H1 (cell line): ENCODE results near the gene PRAMEF12. TPM values are rescaled to one million over a fixed set of nuclear protein-coding genes. Genes with fewer than 3 reads are reported as not detected.

Experiments
- CTCF ChIA-PET: fragments of 300-600 bp; sonication (Branson Sonifier 250); formaldehyde crosslinking; loops from one replicate; lab custom pipeline; 2021; ENCODE audit not compliant: partially characterized antibody; lab: Charles Lee
- POLR2A ChIA-PET: fragments of 300-600 bp; sonication (Branson Sonifier 250); formaldehyde crosslinking; loops from one replicate; lab custom pipeline; 2021; ENCODE audit warnings: inconsistent platforms; ENCODE audit not compliant: partially characterized antibody; lab: Charles Lee
- DNase-seq, 2 experiments: peaks; one replicate each; pipeline versions ENCODE4 v3.0.0 to v3.0.0-alpha.2; 2010 to 2022; ENCODE audit warnings: low spot score in 2 of 2, low read depth in 1 of 2, mixed read lengths in 1 of 2
- FAIRE-seq: peaks from 2 replicates; lab custom pipeline; 2011; peaks lifted over from hg19 to GRCh38; lab: Jason Lieb, UNC
- H2AFZ ChIP-seq: 2 replicates; pipeline ENCODE4 v1.8.1; 2012; ENCODE audit warnings: low read length, inconsistent platforms
- H2AK5ac ChIP-seq: 2 replicates; pipeline ENCODE4 v1.6.1; 2013; ENCODE audit warnings: low read depth, low read length
- H2BK120ac ChIP-seq: replicated peaks from 2 replicates; pipeline ENCODE3; 2013; ENCODE audit warnings: low read depth, low read length, inconsistent platforms
- H2BK12ac ChIP-seq: 2 replicates; pipeline ENCODE4 v1.6.1; 2013; ENCODE audit warnings: low read depth, low read length
- H2BK15ac ChIP-seq: 2 replicates; pipeline ENCODE4 v1.6.1; 2013; ENCODE audit warnings: low read length
- H2BK20ac ChIP-seq: 2 replicates; pipeline ENCODE4 v1.6.1; 2013; ENCODE audit warnings: low read length
- H2BK5ac ChIP-seq: 2 replicates; pipeline ENCODE4 v1.6.1; 2013; ENCODE audit warnings: low read depth, low read length
- H3K14ac ChIP-seq: 2 replicates; pipeline ENCODE4 v1.6.1; 2013; ENCODE audit warnings: inconsistent platforms; ENCODE audit not compliant: insufficient read length
- H3K18ac ChIP-seq: 2 replicates; pipeline ENCODE4 v1.6.1; 2013; ENCODE audit warnings: low read length; ENCODE audit errors: extremely low read depth
- H3K23ac ChIP-seq: 2 replicates; pipeline ENCODE4 v1.6.1; 2013; ENCODE audit warnings: inconsistent platforms; ENCODE audit not compliant: insufficient read length
- H3K23me2 ChIP-seq: 2 replicates; pipeline ENCODE4 v1.6.1; 2013; ENCODE audit warnings: low read depth, low read length
- H3K27ac ChIP-seq: 2 replicates; pipeline ENCODE4 v1.6.1; 2011; ENCODE audit warnings: low read depth, low read length, inconsistent platforms
- H3K27me3 ChIP-seq, 4 experiments: replicated peaks in 1 of 4; 1 replicate in 1 of 4; 2 replicates in 3 of 4; pipeline versions ENCODE4 v1.6.1 to v1.8.1; 2011 to 2013; ENCODE audit warnings: low read length in 3 of 4, mild to moderate bottlenecking in 3 of 4, inconsistent platforms in 2 of 4, mixed read lengths in 2 of 4, moderate library complexity in 1 of 4; ENCODE audit not compliant: control insufficient read depth in 3 of 4, insufficient read depth in 3 of 4; ENCODE audit errors: extremely low read depth in 1 of 4
- H3K36me3 ChIP-seq, 4 experiments: 2 replicates each; pipeline versions ENCODE4 v1.6.1 to v1.8.1; 2011 to 2013; ENCODE audit warnings: mild to moderate bottlenecking in 4 of 4, low read length in 3 of 4, moderate library complexity in 2 of 4, control low read depth in 1 of 4, inconsistent platforms in 1 of 4; ENCODE audit not compliant: insufficient read depth in 4 of 4, control insufficient read depth in 2 of 4
- H3K4ac ChIP-seq: replicated peaks from 2 replicates; pipeline ENCODE3; 2013; ENCODE audit warnings: low read length, low read depth, mixed read lengths, inconsistent platforms; ENCODE audit not compliant: insufficient read length
- H3K4me1 ChIP-seq, 4 experiments: replicated peaks in 1 of 4; 1 replicate in 1 of 4; 2 replicates in 3 of 4; pipeline versions ENCODE4 v1.6.1 to v1.8.1; 2011 to 2013; ENCODE audit warnings: low read length in 3 of 4, inconsistent platforms in 2 of 4, mixed read lengths in 1 of 4; ENCODE audit not compliant: insufficient read depth in 4 of 4, control insufficient read depth in 3 of 4
- H3K4me2 ChIP-seq, 2 experiments: 2 replicates each; pipeline versions ENCODE4 v1.6.1 to v1.8.1; 2011 to 2013; ENCODE audit warnings: low read depth in 2 of 2, low read length in 2 of 2, control low read depth in 1 of 2, inconsistent platforms in 1 of 2, mild to moderate bottlenecking in 1 of 2; ENCODE audit not compliant: insufficient read depth in 1 of 2
- H3K4me3 ChIP-seq, 4 experiments: fragments of 200-600, 300-600 bp in 1 of 4; sonication (generic), shearing (Covaris generic), sonication (Bioruptor Twin) in 1 of 4; 2 replicates each; pipeline versions ENCODE4 v1.5.1 to v1.8.1; 2011 to 2016; ENCODE audit warnings: low read length in 4 of 4, low read depth in 3 of 4, control low read depth in 2 of 4, inconsistent platforms in 2 of 4, mild to moderate bottlenecking in 2 of 4, mixed read lengths in 1 of 4, moderate library complexity in 1 of 4; ENCODE audit not compliant: insufficient read depth in 2 of 4; ENCODE audit errors: extremely low read depth in 1 of 4
- H3K56ac ChIP-seq: replicated peaks from 2 replicates; pipeline ENCODE3; 2013; ENCODE audit warnings: low read depth, mild to moderate bottlenecking, mixed read lengths, low read length, inconsistent platforms; ENCODE audit not compliant: insufficient read length
- H3K79me1 ChIP-seq: 2 replicates; pipeline ENCODE4 v1.6.1; 2013; ENCODE audit warnings: low read depth, low read length, control low read depth
- H3K79me2 ChIP-seq, 2 experiments: 2 replicates each; pipeline versions ENCODE4 v1.6.1 to v1.8.1; 2012 to 2013; ENCODE audit warnings: low read length in 2 of 2, mild to moderate bottlenecking in 2 of 2, inconsistent platforms in 1 of 2; ENCODE audit not compliant: insufficient read depth in 2 of 2, control insufficient read depth in 1 of 2
- H3K9ac ChIP-seq, 4 experiments: replicated peaks in 1 of 4; 1 replicate in 1 of 4; 2 replicates in 3 of 4; pipeline versions ENCODE4 v1.6.1 to v1.8.1; 2011 to 2013; ENCODE audit warnings: low read depth in 3 of 4, low read length in 3 of 4, control low read depth in 2 of 4, mild to moderate bottlenecking in 2 of 4, moderate library complexity in 2 of 4, inconsistent platforms in 1 of 4; ENCODE audit errors: extremely low read depth in 1 of 4
- H3K9me3 ChIP-seq, 2 experiments: 2 replicates each; pipeline versions ENCODE4 v1.6.1 to v1.8.1; 2012 to 2013; ENCODE audit warnings: mild to moderate bottlenecking in 2 of 2, moderate library complexity in 2 of 2, control low read depth in 1 of 2, inconsistent platforms in 1 of 2, low read depth in 1 of 2, low read length in 1 of 2, mixed read lengths in 1 of 2; ENCODE audit not compliant: insufficient read depth in 2 of 2
- H4K20me1 ChIP-seq, 2 experiments: replicated peaks in 1 of 2; 2 replicates each; pipeline versions ENCODE3 to v1.8.1; 2011 to 2013; ENCODE audit warnings: inconsistent platforms in 2 of 2, low read length in 2 of 2, mild to moderate bottlenecking in 1 of 2; ENCODE audit not compliant: insufficient read depth in 2 of 2, control insufficient read depth in 1 of 2
- H4K5ac ChIP-seq: 2 replicates; pipeline ENCODE4 v1.6.1; 2013; ENCODE audit warnings: low read length, low read depth, mixed read lengths, inconsistent platforms; ENCODE audit not compliant: insufficient read length
- H4K8ac ChIP-seq: 2 replicates; pipeline ENCODE4 v1.8.0; 2013; ENCODE audit warnings: mild to moderate bottlenecking, moderate library complexity, low read length, inconsistent platforms; ENCODE audit not compliant: insufficient read depth; ENCODE audit errors: extremely low read depth
- H4K91ac ChIP-seq: replicated peaks from 2 replicates; pipeline ENCODE3; 2013; ENCODE audit warnings: low read length, mixed read lengths, inconsistent platforms; ENCODE audit not compliant: insufficient read length
- EZH2 ChIP-seq: fragments of 200-600 bp; sonication (generic); IDR thresholded peaks from 2 replicates; pipeline ENCODE4 v1.7.1; 2012; ENCODE audit warnings: low read depth, mild to moderate bottlenecking, moderate library complexity, low read length, inconsistent platforms; ENCODE audit not compliant: severe bottlenecking
- FOSL1 ChIP-seq: IDR thresholded peaks from 2 replicates; pipeline ENCODE4 v1.6.1; 2011; ENCODE audit warnings: mild to moderate bottlenecking, low read depth, low read length, moderate library complexity; ENCODE audit not compliant: insufficient read depth
- HDAC2 ChIP-seq, 2 experiments: fragments of 300-600 bp in 1 of 2; sonication (generic) in 1 of 2; IDR thresholded peaks; 2 replicates each; pipeline ENCODE4 v1.6.1; 2011 to 2012; ENCODE audit warnings: low read depth in 2 of 2, low read length in 2 of 2, mild to moderate bottlenecking in 2 of 2, moderate library complexity in 2 of 2, borderline replicate concordance in 1 of 2, inconsistent platforms in 1 of 2
- HDAC6 ChIP-seq: IDR thresholded peaks from one replicate; pipeline ENCODE4 v1.7.1; 2012; ENCODE audit warnings: low read depth, mild to moderate bottlenecking, inconsistent platforms, low read length, moderate library complexity
- NANOG ChIP-seq: IDR thresholded peaks from 2 replicates; pipeline ENCODE4 v1.6.1; 2011; ENCODE audit warnings: low read length, low read depth, mild to moderate bottlenecking, inconsistent platforms; ENCODE audit not compliant: insufficient read depth, poor library complexity, severe bottlenecking
- POLR2A ChIP-seq, 2 experiments: IDR thresholded peaks; 1 replicate in 1 of 2; 2 replicates in 1 of 2; pipeline ENCODE4 v1.6.1; 2011; ENCODE audit warnings: low read depth in 2 of 2, low read length in 2 of 2, mild to moderate bottlenecking in 2 of 2; ENCODE audit errors: control extremely low read depth in 1 of 2
- RBBP5 ChIP-seq: IDR thresholded peaks from 2 replicates; pipeline ENCODE4 v1.7.1; 2012; ENCODE audit warnings: low read depth, mild to moderate bottlenecking, inconsistent platforms, low read length, moderate library complexity, borderline replicate concordance
- RXRA ChIP-seq: IDR thresholded peaks from 2 replicates; pipeline ENCODE4 v1.6.1; 2011; ENCODE audit warnings: low read depth, mild to moderate bottlenecking, low read length, moderate library complexity; ENCODE audit not compliant: insufficient read depth
- SIRT6 ChIP-seq: IDR thresholded peaks from one replicate; pipeline ENCODE4 v1.7.1; 2012; ENCODE audit warnings: low read length, inconsistent platforms
- SP1 ChIP-seq: IDR thresholded peaks from 2 replicates; pipeline ENCODE4 v1.6.1; 2011; ENCODE audit warnings: low read depth, low read length
- SP2 ChIP-seq: IDR thresholded peaks from 2 replicates; pipeline ENCODE4 v1.6.1; 2012; ENCODE audit warnings: mild to moderate bottlenecking, low read length, inconsistent platforms
- WGBS, 2 experiments: shearing (Covaris generic) in 1 of 2; methylation state at CpG; one replicate each; pipeline versions ENCODE4 v1.1.6 to v1.1.7; 2013 to 2015; ENCODE audit warnings: low lambda C conversion rate in 2 of 2, mixed read lengths in 2 of 2, inconsistent platforms in 1 of 2, low coverage in 1 of 2, missing lambda C conversion rate in 1 of 2; ENCODE audit not compliant: insufficient replicate concordance in 2 of 2, insufficient coverage in 1 of 2, insufficient read length in 1 of 2; ENCODE audit errors: extremely low coverage in 1 of 2, missing lambda C conversion rate in 1 of 2; 5-methylcytosine and 5-hydroxymethylcytosine counted together
- polyA plus RNA-seq, 7 experiments: library from polyadenylated mRNA; depleted of rRNA in 3 of 7; stranded (reverse) in 5 of 7; unstranded in 2 of 7; fragments of >200 nt in 5 of 7; fragments of 200-250 nt in 2 of 7; gene quantifications; 1 replicate in 5 of 7; 2 replicates in 1 of 7; 4 replicates in 1 of 7; pipeline versions ENCODE4 v1.2.1 to v1.2.3, GENCODE V29; 2011 to 2013; ENCODE audit warnings: missing spikeins in 2 of 7, mixed read lengths in 2 of 7
- total RNA-seq: library from RNA; stranded (reverse); fragmentation: NEBNext Ultra II Directional; extraction: Animal tissue kit (Norgen Biotek cat#: 25700); gene quantifications from 2 replicates; pipeline ENCODE4 v1.2.1, GENCODE V29; 2021
- TF ChIP-seq, protein P1 (sequence below): IDR thresholded peaks from 2 replicates; pipeline ENCODE4 v1.6.1; 2011; ENCODE audit warnings: low read length, improper control_type of control experiment
- TF ChIP-seq, protein P2 (sequence below): IDR thresholded peaks from 2 replicates; pipeline ENCODE4 v1.6.1; 2011; ENCODE audit warnings: low read depth, mild to moderate bottlenecking, low read length; ENCODE audit not compliant: insufficient read depth

Gene PRAMEF12
- total and polyA plus RNA-seq, 2 of the 8 experiments (the other 6 are each of a cell fraction or from before 2014, with no cell fraction given), result not detected

DNA sequence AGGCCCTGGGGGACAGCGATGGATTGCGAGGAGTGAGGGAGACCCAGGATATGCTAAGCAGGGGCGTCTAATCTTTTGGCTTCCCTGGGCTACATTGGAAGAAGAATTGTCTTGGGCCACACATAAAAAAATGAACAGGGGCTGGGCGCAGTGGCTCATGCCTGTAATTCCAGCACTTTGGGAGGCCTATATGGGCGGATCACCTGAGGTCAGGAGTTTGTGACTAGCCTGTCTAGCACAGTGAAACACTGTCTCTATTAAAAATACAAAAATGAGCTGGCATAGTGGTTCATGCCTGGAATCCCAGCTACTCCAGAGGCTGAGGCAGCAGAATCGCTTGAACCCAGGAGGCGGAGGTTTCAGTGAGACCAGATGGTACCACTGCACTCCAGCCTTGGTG, 10.8 kb upstream of the PRAMEF12 start:
- no peak overlapping the region for H3K4me2 ChIP-seq
- no peak overlapping the region for H3K23ac ChIP-seq
- H2BK12ac ChIP-seq, result no peak overlapping the region
- H2BK120ac ChIP-seq, result no peak overlapping the region
- H3K36me3 ChIP-seq, result no peaks in the 10 kb centered on the region
- no peak overlapping the region for H2BK20ac ChIP-seq
- no peak overlapping the region for H3K4me3 ChIP-seq
- POLR2A ChIA-PET, result no interaction called here
- no peak overlapping the region for H4K91ac ChIP-seq
- FAIRE-seq (no peak), DNase-seq (no peak)
- no peak overlapping the region for H3K27ac ChIP-seq
- H3K4ac ChIP-seq, result no peak overlapping the region
- H3K9me3 ChIP-seq, result no peaks in the 10 kb centered on the region
- H3K14ac ChIP-seq, result no peak overlapping the region
- H4K8ac ChIP-seq, result no peak overlapping the region
- H4K20me1 ChIP-seq, result no peaks in the 10 kb centered on the region
- no peak overlapping the region for H2BK5ac ChIP-seq
- H2AK5ac ChIP-seq, result no peak overlapping the region
- H3K4me1 ChIP-seq, result no peaks in the 10 kb centered on the region
- H2BK15ac ChIP-seq, result no peak overlapping the region
- no peak overlapping the region for H3K18ac ChIP-seq
- H3K79me1 ChIP-seq, result no peaks in the 10 kb centered on the region
- no peak overlapping the region for H4K5ac ChIP-seq
- H3K23me2 ChIP-seq, result no peaks in the 10 kb centered on the region; the same call in 1 of the 2 replicates
- H3K56ac ChIP-seq, result no peak overlapping the region
- H2AFZ ChIP-seq, result no peak overlapping the region
- 93% methylated on average over 7 of the region's 7 CpGs; no CpG with 5 or more reads in 1 of the 2 experiments for WGBS, 2 experiments
- no peaks in the 10 kb centered on the region for H3K79me2 ChIP-seq
- CTCF ChIA-PET, result interaction anchor here (0.6 to 2.4 kb wide), 7 partner anchors 13 to 1186 kb away, joined by 3 to 8 read pairs (median 3); no protein-coding TSS in a partner anchor
- H3K27me3 ChIP-seq, result no peaks in the 10 kb centered on the region
- H3K9ac ChIP-seq, result no peak overlapping the region
- no peak for TF ChIP-seq HDAC6
- TF ChIP-seq SP2, result no peak
- TF ChIP-seq, protein P1, sequence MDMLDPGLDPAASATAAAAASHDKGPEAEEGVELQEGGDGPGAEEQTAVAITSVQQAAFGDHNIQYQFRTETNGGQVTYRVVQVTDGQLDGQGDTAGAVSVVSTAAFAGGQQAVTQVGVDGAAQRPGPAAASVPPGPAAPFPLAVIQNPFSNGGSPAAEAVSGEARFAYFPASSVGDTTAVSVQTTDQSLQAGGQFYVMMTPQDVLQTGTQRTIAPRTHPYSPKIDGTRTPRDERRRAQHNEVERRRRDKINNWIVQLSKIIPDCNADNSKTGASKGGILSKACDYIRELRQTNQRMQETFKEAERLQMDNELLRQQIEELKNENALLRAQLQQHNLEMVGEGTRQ, result no peak
- no peak for TF ChIP-seq POLR2A (IDR thresholded peaks at IDR 0.05; ENCODE audit: control extremely low read depth in 1 of 2, low read depth in 2 of 2, low read length in 2 of 2)
- no peak for TF ChIP-seq NANOG
- no peak for TF ChIP-seq FOSL1
- no peak for TF ChIP-seq EZH2
- TF ChIP-seq HDAC2 (IDR thresholded peaks at IDR 0.05; ENCODE audit: borderline replicate concordance in 1 of 2, low read depth in 2 of 2, low read length in 2 of 2), result no peak
- no peak for TF ChIP-seq SP1
- TF ChIP-seq, protein P2, sequence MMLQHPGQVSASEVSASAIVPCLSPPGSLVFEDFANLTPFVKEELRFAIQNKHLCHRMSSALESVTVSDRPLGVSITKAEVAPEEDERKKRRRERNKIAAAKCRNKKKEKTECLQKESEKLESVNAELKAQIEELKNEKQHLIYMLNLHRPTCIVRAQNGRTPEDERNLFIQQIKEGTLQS, result no peak
- TF ChIP-seq RBBP5, result no peak
- TF ChIP-seq RXRA, result no peak
- no peak for TF ChIP-seq SIRT6
